HG03103 (cell line): ENCODE results near the gene CXCR5.

ENCODE experiments used
- ATAC-seq: cut with Tn5 transposase; IDR thresholded peaks from one replicate; pipeline ENCODE4 v1.9.1; 2021; ENCODE audit warnings: low read depth; ENCODE audit not compliant: unreplicated experiment

CXCR5 gene

DNA sequence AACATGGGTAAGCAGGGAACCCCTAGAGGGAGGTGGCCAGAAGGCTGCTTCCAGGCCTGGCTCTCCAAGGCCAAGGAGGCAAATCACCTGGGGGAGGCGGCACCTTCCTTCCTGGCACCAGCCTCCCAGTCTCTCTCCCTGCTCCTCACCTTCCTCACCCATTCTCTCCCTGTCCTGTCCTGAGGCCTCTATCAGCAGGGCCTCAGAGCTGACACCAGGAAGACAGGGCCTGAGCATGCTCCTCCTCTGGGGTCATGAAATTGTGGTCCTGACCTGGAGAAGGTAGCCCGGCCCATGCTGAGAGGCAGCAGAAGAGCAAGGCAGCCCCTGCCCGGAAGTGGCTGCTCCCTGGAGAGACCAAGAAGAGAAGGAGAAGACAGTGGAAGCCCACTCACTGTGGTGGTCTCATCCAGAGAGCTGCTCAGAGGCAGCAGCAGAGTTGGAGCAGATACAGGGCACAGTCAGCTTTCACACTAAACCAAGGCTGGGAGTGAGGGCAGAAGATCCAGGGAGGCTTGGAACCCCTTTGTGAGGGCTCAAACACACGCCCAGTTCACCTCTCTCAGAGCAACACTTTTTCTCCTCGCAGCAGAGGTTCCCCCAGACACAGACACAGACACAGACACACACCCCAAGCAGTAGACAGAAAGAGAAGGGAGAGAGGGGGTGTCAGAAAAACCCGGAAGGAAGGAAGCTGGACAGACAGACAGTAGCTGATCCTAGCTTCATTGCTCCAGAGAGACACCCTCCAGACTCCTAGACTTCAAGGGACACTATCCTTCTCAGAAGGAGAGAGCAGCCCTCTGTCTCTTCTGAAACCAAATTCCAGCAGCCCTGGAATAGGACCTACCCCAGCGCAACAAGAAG is 40.3 kb downstream of the CXCR5 start:
- ATAC-seq = no peak

DNA sequence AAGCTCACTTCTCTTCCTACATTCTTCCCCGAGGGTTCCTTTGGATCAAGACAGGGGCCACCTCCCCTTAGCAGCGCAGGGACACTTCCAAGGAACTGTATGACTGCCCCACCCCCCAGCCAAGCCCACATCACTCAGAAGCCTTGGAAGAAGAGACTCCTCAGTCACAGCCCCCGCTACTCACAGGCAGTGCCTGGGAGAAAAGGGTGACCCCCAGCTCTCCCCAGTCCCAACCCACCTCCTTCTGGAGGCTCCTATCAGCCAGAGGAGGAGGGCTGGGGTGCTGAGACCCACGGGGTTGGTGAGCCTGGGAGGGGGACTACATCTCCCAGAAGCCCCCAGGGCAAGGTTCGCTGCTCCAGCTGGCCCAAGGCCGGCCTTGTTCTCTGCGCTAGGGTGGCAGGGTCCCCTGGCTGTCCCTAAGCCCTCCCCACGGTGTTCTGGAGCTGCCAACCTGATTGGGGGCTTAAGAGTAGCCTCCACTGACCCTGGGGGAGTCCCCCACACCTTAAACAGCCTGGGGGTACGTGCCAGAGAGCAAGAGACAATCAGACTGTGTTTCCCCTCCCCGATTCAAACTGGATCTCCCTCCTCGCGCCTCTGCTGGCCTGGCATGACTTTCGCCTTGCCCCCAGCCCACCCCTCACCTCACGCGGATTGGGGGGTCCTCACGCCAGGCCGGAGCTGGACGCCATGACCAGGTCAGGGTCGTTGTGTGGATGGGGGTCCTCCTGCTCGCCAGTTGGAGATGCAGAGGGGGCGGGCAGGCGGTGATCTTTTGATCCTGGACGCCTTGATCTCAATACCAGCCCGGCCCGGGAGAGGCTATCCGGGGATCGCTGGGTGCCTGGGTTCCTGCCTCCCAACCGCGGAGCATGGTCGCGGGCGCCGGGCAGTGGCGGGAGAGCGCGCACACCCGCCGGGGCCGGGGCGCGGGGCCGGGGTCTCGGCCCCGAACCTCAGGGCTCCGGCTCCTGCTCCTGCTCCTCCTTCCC is 41.2 kb downstream of the CXCR5 start:
- ATAC-seq = no peak

DNA sequence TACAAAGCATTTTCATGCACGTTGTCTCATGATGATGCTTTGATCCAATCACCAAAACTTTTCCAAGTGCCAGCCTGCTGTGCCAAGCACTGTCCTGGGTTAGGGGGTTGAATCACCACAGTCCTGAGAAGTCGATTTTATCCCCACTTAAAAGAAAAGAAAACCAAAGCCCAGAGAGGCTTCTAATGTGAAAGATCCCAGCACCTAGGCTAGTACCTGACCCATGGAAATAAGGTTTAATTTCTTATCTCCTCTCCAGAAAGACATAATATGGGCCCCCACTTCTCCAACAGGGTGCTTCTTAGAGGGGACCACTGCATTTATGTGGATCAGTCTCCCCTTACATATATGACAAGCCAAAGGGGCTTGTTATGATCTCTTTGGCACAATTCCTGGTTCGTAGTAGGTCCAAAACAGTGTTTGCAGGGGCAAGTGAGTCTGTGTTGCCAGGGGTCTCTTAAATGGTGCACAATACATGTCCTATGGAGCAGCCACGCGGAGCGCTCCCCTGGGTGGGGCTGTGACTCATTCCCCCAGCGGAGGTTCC is 43.9 kb downstream of the CXCR5 start:
- ATAC-seq = no peak

DNA sequence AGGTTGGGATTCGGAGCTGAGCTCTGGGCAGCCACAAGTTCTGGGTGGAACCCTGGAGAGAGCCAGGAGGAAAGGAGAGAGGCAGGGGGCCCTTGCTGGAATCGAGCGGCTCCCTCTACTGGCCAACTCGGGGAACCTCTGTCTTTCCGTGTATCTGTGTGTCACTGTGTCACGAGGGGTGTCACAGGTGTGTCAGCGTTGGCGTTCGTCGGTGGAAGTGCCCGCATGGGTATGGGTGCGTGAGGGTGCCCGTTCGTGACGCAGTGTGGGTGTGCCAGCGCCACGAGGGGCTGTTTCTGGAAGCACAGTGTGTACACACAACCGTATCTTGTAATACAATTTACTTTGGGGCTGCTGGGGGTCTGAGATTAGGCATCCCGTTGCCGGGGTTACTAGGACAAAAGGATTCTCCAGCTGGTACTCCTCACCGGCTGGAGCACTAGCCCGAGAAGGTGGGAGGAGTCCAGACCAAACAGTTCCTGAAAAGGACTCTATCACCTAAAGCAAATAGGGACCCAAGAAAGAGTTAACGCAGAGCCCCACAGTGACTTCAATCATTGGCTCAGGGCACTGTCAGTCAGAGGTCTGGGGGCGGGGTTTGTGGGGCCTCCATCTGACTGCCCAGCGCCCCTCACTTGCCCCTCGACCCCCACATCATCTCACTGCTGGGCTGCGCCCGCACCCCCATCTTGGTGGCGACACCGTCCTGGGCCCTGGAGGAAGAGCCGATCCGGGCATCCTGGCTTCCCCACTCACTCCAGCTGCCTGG is 44.6 kb downstream of the CXCR5 start:
- ATAC-seq = peak; percentile 35

DNA sequence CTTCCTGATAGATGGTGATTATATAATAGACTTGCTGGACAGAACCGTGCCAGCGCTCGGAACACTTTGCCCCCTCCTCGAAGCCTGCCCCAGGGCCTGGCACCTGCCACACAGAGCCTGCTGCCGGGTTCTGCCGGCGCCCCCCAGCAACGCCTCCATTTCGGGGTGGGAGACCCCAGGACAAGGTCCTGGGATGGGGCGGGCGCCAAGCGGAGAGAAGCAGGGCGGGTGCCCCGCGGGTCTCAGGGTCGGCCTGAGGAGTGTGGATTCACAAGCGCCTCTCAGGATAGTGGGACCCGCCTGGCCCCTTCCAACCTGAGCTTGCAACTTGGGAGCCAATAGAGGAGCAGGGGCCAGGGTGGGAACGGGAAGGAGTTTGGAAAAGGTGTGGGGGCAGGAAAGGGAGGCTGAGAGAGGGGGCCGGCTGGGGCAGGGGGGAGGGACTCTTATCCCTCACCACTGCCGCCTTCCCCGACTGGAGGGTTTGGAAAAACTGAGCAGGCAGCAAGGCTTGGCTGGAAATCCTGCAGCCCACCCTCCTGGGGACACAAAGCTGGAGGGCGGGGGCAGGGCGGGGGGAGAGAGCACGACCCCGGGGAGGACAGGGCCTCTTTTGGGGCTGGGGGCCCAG is 45.3 kb downstream of the CXCR5 start:
- ATAC-seq = no peak

DNA sequence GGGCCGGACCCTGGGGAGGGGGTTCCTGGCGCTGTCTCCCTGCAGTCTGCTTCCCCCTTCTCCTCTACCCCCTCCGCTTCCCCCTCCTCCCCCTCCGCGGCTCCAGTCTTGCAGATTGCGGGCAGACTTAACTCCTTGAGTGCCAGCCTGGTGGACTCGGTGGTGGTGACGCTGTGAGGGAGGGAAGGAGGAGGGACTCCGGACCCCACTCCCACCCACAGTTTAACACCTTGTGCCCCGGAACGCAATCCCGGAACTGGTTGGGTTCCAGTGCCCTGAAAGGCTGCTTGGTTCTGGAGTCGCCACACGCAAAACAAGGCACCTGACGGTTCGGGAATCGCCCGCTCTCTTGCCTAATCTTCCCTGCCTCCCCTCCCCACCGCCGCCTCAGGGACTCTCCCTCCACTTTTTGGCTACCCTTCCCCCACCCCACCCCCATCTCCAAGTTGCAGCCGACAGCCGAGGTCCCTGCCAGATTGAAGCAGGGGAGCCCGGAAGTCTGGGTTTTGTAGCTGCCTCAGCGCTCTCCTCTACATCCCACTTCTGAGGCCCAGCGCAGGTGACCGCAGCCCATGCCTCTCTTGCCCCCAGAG is 45.9 kb downstream of the CXCR5 start:
- no peak for ATAC-seq

DNA sequence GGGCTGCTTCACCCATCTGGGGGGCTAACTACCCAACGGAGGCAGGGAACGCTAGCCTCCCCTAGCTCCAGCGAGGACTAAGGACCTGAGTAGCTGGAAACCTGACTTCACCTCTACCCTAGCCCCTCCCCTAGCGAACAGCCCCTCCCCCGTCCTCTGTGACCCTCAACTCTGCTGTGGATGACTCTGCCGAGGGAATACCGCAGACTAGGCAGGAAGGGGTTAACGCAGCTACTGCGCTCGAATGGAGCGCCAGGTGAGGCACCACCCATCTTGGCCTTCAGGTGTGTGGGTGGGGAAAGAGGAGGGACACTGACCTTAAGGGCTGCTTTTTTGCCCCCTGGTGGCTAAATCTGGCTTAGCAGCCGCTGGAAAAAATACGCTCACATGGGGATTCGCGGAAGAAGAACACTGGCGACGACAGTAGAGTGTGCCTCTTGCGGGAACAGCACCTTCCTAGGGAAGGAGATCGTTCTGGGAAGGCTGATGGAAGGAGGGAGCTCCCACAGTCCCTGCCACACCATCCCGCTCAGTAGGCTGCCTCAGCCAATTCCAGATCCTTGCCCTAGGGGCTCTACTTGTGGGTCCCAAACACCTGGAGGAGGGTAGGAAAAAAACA is 46.5 kb downstream of the CXCR5 start:
- ATAC-seq = no peak

DNA sequence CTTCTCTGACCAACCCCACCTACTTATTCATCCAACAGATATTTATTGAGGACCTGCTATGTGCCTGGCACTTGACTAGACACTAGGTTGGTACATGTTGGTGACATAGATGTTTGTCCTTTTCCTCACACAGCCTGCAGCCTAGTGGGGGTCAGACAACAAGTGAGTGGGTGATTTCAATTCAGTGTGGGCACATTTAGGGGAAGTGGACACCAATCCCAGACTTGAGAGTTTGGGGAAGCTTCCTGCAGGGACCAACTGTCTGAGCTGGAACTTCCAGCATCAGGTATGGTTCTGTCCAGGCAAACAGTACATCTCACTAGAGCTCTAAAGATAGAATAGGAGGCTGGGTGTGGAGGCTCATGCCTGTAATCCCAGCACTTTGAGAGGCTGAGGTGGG is 47.9 kb downstream of the CXCR5 start:
- no peak for ATAC-seq

DNA sequence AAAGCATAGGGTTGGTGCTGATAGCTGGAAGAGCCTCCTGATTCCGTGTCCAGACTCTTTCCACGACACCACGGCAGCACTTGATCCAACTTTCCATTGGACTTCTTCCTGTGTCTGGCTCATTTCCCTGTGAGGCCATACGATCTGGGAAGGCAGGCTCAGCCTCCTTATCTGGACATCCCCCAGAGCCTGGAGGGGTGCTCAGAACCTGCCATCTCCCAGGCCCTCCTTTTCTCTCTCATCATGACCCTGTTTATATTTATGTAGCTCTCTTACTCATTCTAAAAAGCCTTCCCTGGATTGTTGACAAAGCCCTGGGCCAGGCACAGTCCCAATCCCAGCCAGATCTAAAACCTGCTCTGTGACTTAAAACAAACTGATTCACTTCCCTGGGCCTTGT is 49.8 kb downstream of the CXCR5 start:
- no peak for ATAC-seq

DNA sequence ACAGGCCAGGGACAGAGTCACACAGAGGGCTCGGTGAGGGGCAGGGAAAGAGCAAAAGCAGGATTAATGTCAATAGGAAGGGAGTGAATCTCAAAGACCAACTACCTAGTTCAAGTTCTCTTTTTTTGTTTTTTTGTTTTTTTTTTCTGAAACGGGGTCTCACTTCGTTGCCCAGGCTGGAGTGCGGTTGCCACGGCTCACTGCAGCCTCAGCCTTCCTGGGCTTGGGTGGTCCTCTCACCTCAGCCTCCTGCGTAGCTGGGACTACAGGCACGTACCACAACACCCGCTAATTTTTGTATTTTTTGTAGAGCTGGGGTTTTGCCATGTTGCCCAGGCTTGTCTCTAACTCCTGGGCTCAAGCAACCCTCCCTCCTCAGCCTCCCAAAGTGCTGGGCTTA is 51.7 kb downstream of the CXCR5 start:
- no peak for ATAC-seq

DNA sequence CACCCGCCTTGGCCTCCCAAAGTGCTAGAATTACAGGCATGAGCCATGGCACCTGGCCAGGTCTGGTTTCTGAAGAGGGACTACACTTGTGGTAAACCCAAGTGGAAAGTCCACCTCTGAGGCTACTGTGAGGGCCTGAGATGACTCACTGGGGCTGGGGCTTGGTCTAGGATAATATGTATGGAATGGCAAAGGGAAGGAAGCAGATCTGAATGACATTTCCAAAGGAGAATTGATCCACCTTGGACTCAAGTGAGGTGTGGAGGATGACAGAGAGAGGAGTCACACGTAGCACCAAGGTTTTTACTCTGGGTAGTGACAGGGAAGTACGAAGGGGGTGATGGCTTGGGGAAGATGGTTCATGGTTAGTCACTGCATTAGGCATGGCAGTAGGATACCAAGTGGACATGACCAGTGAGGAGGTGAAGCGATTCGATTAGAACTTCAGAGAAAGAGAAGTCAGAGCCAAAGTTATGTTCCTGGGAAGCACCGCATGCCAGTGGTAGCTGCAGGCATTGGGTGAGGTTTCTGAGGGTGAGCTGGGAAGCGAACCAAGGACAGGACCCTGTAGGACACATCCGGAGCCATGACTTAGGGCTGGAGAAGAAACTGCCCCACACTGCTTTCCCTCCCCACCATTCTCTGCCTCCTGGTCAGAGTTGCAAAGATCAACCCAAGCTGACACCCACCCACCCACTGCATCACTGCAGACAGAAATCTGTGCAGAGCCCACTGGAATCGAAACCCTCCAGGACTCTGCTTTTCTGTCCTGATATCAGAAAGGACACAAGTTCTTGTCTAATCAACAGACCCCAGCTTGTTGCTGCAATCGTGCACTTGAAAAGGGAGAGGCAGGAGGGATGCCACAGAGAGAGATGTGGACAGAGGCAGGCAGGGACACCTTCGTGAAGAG is 55.1 kb downstream of the CXCR5 start:
- ATAC-seq = no peak

DNA sequence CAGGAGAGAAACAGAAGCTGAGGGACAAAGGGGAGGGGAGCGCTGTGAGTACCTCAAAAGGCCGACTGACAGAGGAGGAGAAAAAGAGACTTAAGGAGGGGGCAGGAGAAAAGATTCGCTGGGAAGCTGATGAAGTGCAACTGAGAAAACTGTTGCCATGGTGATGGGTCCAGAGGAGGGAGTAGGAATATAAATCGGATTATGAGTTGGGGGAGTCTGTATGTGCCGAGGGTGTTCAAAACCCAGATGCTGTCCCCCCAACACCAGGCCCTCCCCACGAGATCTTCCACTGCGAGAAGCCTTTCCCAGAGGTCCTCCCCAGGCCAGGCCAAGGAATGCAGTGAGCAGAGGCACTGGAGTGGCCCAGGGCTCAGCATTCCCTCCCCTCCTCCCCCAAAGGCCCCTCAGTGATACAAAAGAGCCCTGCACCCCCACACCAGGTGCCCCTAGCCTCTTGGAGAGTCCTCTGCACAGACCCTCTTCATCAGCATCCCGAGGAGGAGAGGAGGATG is 55.8 kb downstream of the CXCR5 start:
- no peak for ATAC-seq

DNA sequence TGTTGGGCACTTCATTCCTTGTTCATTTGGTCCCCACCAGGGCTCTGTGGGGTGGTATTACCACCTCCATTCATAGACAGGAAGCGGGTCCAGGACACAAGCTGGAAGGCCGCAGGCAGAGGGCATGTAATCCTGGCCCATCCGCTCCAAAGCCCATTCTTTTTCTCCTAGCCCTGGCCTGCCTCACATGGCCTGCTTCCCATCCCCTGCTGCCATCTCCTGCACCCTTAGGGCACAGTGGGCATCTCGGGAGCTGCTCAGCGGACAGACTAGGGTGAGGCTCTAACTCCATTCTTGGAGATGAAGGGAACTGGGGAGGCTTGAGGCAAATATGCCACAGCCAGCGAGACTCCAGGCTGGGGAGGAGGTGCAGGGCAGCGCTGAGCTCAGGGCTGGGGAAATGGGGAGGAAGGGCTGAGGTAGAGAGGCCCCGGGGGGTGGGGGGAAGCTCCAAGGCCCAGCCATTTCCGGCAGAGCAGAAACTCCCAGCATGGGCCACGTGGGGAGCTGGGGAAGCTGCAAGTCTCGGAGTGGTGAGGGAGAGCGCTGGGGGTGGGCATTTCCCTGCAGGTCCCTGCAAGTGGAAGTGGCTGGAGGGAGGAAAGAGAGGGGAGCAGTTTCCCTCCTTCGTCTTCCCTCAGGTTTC is 56.4 kb downstream of the CXCR5 start:
- no peak for ATAC-seq

DNA sequence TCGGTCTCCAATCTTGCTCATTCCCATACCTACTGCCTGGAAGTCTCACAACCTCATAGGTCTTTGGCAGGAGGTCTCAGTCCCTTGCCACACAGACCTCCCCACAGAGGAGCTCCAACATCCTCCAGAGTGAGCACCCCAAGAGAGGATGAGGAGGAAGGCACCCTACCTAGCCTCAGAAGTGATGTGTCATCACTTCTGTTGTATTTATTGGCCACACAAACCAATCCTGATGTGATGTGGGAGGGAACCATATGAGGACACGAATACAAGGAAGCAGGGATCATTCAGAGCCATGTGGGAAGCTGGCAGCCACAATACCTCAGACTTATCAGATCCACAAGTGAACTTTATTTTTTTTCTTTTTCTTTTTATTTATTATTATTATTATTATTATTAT is 63.4 kb downstream of the CXCR5 start:
- ATAC-seq = no peak
